A673 (cell line): ENCODE data around the gene STK11.

Experiments used
- CTCF ChIP-seq: fragments of 300-800, 200-600 bp; sonication (generic); conservative IDR thresholded peaks from 2 replicates; pipeline ENCODE4 v1.5.1; 2017; ENCODE audit warnings: low read depth, mild to moderate bottlenecking, antibody characterized with exemption, low read length, moderate library complexity, mixed read lengths
- EZH2 ChIP-seq: fragments of 200-600 bp; sonication (generic); IDR thresholded peaks from 2 replicates; pipeline ENCODE4 v1.6.1; 2017; ENCODE audit warnings: borderline replicate concordance, low read depth, mild to moderate bottlenecking, mixed read lengths, antibody characterized with exemption, low read length; ENCODE audit not compliant: poor library complexity, severe bottlenecking

GRCh38 chr19:1269478-1270212 is 64.1 kb downstream of the STK11 start:
- TF ChIP-seq CTCF: no peak
- no peak for TF ChIP-seq EZH2
